Esophagus muscularis mucosa (tissue), 3 donors: Measurements from ENCODE around the gene AMPD1.

Experiments used
- EP300 ChIP-seq: sonication (generic); formaldehyde crosslinking; IDR thresholded peaks from one replicate; pipeline ENCODE4 v1.6.1; 2017; ENCODE audit warnings: antibody characterized with exemption
- TF ChIP-seq, protein P1 (sequence below), 3 experiments: fragments of 200-600 bp in 2 of 3; fragments of 450-650 bp in 1 of 3; sonication (generic) in 2 of 3; IDR thresholded peaks; one replicate each; pipeline ENCODE4 v1.5.1; 2017 to 2019; ENCODE audit warnings: antibody characterized with exemption in 3 of 3, mild to moderate bottlenecking in 2 of 3, moderate library complexity in 1 of 3

- TF ChIP-seq, protein P1, sequence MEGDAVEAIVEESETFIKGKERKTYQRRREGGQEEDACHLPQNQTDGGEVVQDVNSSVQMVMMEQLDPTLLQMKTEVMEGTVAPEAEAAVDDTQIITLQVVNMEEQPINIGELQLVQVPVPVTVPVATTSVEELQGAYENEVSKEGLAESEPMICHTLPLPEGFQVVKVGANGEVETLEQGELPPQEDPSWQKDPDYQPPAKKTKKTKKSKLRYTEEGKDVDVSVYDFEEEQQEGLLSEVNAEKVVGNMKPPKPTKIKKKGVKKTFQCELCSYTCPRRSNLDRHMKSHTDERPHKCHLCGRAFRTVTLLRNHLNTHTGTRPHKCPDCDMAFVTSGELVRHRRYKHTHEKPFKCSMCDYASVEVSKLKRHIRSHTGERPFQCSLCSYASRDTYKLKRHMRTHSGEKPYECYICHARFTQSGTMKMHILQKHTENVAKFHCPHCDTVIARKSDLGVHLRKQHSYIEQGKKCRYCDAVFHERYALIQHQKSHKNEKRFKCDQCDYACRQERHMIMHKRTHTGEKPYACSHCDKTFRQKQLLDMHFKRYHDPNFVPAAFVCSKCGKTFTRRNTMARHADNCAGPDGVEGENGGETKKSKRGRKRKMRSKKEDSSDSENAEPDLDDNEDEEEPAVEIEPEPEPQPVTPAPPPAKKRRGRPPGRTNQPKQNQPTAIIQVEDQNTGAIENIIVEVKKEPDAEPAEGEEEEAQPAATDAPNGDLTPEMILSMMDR (IDR thresholded peaks at IDR 0.05) = no peak
- no peak for TF ChIP-seq EP300
These were observed 28.6 kb upstream of the AMPD1 start for GRCh38 chr1:114723915-114724314.
